ENCODE data around the gene BUD31.

Gene BUD31

GRCh38 chr7:99457050-99457649 lies 48.4 kb downstream of the BUD31 start:
- H3K4me3 ChIP-seq (ENCODE audit: low read length), result no peak overlapping the region
- no peak for DNase-seq (ENCODE audit: low read depth)
- TF ChIP-seq CTCF (IDR thresholded peaks at IDR 0.05; ENCODE audit: insufficient read depth, low read depth, low read length, missing control alignments), result no peak

GRCh38 chr7:99457650-99458493 lies 49.1 kb downstream of the BUD31 start:
- TF ChIP-seq CTCF (IDR thresholded peaks at IDR 0.05; ENCODE audit: insufficient read depth, low read depth, low read length, missing control alignments), result no peak
- no peak for DNase-seq (ENCODE audit: low read depth)
- H3K4me3 ChIP-seq (ENCODE audit: low read length), result no peak overlapping the region

- H3K4me3 ChIP-seq (ENCODE audit: low read length), result no peak overlapping the region
- peak; percentile 36 for DNase-seq (ENCODE audit: low read depth)
- TF ChIP-seq CTCF (IDR thresholded peaks at IDR 0.05; ENCODE audit: insufficient read depth, low read depth, low read length, missing control alignments), result peak; percentile 36
These were observed 50.3 kb downstream of the BUD31 start for GRCh38 chr7:99459087-99459486.

GRCh38 chr7:99460651-99461050 lies 51.9 kb downstream of the BUD31 start:
- no peak overlapping the region for H3K4me3 ChIP-seq (ENCODE audit: low read length)
- no peak for TF ChIP-seq CTCF (IDR thresholded peaks at IDR 0.05; ENCODE audit: insufficient read depth, low read depth, low read length, missing control alignments)
- peak; percentile 67 for DNase-seq (ENCODE audit: low read depth)

- no peak for DNase-seq (ENCODE audit: low read depth)
- TF ChIP-seq CTCF (IDR thresholded peaks at IDR 0.05; ENCODE audit: insufficient read depth, low read depth, low read length, missing control alignments), result peak; percentile 7
- H3K4me3 ChIP-seq (ENCODE audit: low read length), result no peak overlapping the region
These were observed 52.5 kb downstream of the BUD31 start for GRCh38 chr7:99461221-99461620.

- H3K4me3 ChIP-seq (ENCODE audit: low read length), result peak overlapping the region; percentile 87
- DNase-seq (ENCODE audit: low read depth), result no peak
- TF ChIP-seq CTCF (IDR thresholded peaks at IDR 0.05; ENCODE audit: insufficient read depth, low read depth, low read length, missing control alignments), result no peak
These were observed 56.6 kb downstream of the BUD31 start for GRCh38 chr7:99465421-99465768.
